ENCODE results near the gene FANCC.

The FANCC gene

GRCh38 chr9:95065224-95065623 lies 252.3 kb downstream of the FANCC start:
- DNase-seq (ENCODE audit: low read depth): no peak

GRCh38 chr9:95063300-95063699 lies 254.2 kb downstream of the FANCC start:
- DNase-seq (ENCODE audit: low read depth): no peak

- DNase-seq (ENCODE audit: low read depth): no peak
Measured at GRCh38 chr9:95062596-95063065, 254.9 kb downstream of the FANCC start.

- DNase-seq (ENCODE audit: low read depth): no peak
Measured at GRCh38 chr9:95061916-95062595, 255.5 kb downstream of the FANCC start.

- no peak for DNase-seq (ENCODE audit: low read depth)
Measured at GRCh38 chr9:95060916-95061315, 256.6 kb downstream of the FANCC start.

GRCh38 chr9:95060234-95060633 lies 257.3 kb downstream of the FANCC start:
- DNase-seq (ENCODE audit: low read depth): no peak

GRCh38 chr9:95058795-95059386 lies 258.6 kb downstream of the FANCC start:
- DNase-seq (ENCODE audit: low read depth): no peak

GRCh38 chr9:95058121-95058785 lies 259.3 kb downstream of the FANCC start:
- DNase-seq (ENCODE audit: low read depth): no peak

- DNase-seq (ENCODE audit: low read depth): no peak
Measured at GRCh38 chr9:95057101-95057500, 260.4 kb downstream of the FANCC start.

- DNase-seq (ENCODE audit: low read depth): no peak
Measured at GRCh38 chr9:95055851-95056551, 261.5 kb downstream of the FANCC start.

- no peak for DNase-seq (ENCODE audit: low read depth)
Measured at GRCh38 chr9:95055334-95055850, 262.1 kb downstream of the FANCC start.

GRCh38 chr9:95053611-95054570 lies 263.6 kb downstream of the FANCC start:
- DNase-seq (ENCODE audit: low read depth): no peak

GRCh38 chr9:95049761-95050160 lies 267.7 kb downstream of the FANCC start:
- DNase-seq (ENCODE audit: low read depth): no peak

All from activated T-cell treated with anti-CD3 and anti-CD28 coated beads for 1 hour (primary cell).